GM12878 (cell line): Measurements from ENCODE around the gene PRB3. TPM values are rescaled to one million over a fixed set of nuclear protein-coding genes. Genes with fewer than 3 reads are reported as not detected.

Source experiments
- ATAC-seq: fragments of 200-7000 bp; cut with Tn5 transposase; 3 replicates; pipeline ENCODE4 v1.9.1; 2020; ENCODE audit warnings: mild to moderate bottlenecking, moderate library complexity
- Bru-seq: library from RNA; stranded (reverse); fragments of 400-500 nt; gene quantifications from one replicate; lab custom pipeline; 2021; lab: Mats Ljungman, UMichigan
- BruChase-seq, 2 experiments: library from RNA; stranded (reverse); fragments of 400-500 nt; gene quantifications; one replicate each; lab custom pipeline; 2021; lab: Mats Ljungman, UMichigan
- BruUV-seq: library from RNA; stranded (reverse); fragments of 400-500 nt; replicated peaks from 2 replicates; lab custom pipeline; 2021; lab: Mats Ljungman, UMichigan
- CTCF ChIA-PET: fragments of 300-600 bp; sonication (Branson Sonifier 250); formaldehyde crosslinking; extraction: SDS; loops from one replicate; lab custom pipeline; 2021; ENCODE audit warnings: inconsistent platforms; lab: Yijun Ruan, JAX
- POLR2A ChIA-PET: fragments of 350-600 bp; formaldehyde crosslinking; extraction: SDS; loops from one replicate; lab custom pipeline; 2021; ENCODE audit warnings: inconsistent platforms; lab: Charles Lee
- RAD21 ChIA-PET: fragments of 300-600 bp; sonication (Branson Sonifier 250); formaldehyde crosslinking; loops from one replicate; lab custom pipeline; 2023; ENCODE audit warnings: antibody characterized with exemption; ENCODE audit not compliant: unreplicated experiment; lab: Charles Lee
- SMC1A ChIA-PET: fragments of 300-600 bp; sonication (Branson Sonifier 250); formaldehyde crosslinking; loops from one replicate; lab custom pipeline; 2023; ENCODE audit not compliant: unreplicated experiment, uncharacterized antibody; lab: Charles Lee
- DNase-seq: peaks from one replicate; pipeline ENCODE4 v3.0.0-alpha.2; 2011; ENCODE audit warnings: low read depth, low spot score
- FAIRE-seq: peaks from 3 replicates; lab custom pipeline; 2011; peaks lifted over from hg19 to GRCh38; lab: Jason Lieb, UNC
- H2AFZ ChIP-seq: 2 replicates; pipeline ENCODE4 v1.6.0; 2011; ENCODE audit warnings: low read depth, low read length, control low read depth; ENCODE audit not compliant: control insufficient read depth
- H3K27ac ChIP-seq: 2 replicates; pipeline ENCODE4 v1.5.1; 2011; ENCODE audit warnings: control low read depth; ENCODE audit not compliant: control insufficient read depth, insufficient read depth
- H3K27me3 ChIP-seq, 2 experiments: replicated peaks in 1 of 2; 2 replicates each; pipeline versions ENCODE4 v1.6.0 to v1.6.1; 2011; ENCODE audit warnings: low read length in 1 of 2; ENCODE audit not compliant: control insufficient read depth in 2 of 2, insufficient read depth in 2 of 2
- H3K36me3 ChIP-seq, 2 experiments: 2 replicates each; pipeline ENCODE4 v1.5.1; 2011; ENCODE audit warnings: low read length in 1 of 2; ENCODE audit not compliant: control insufficient read depth in 2 of 2, insufficient read depth in 2 of 2
- H3K4me1 ChIP-seq: 2 replicates; pipeline ENCODE4 v1.6.1; 2011; ENCODE audit warnings: mild to moderate bottlenecking, low read length, moderate library complexity, mixed read lengths; ENCODE audit not compliant: control insufficient read depth, insufficient read depth
- H3K4me2 ChIP-seq: 2 replicates; pipeline ENCODE4 v1.6.0; 2011; ENCODE audit warnings: control low read depth; ENCODE audit not compliant: control insufficient read depth, insufficient read depth
- H3K4me3 ChIP-seq: fragments of 200-600 bp; sonication (generic); 2 replicates; pipeline ENCODE4 v1.5.1; 2016
- H3K79me2 ChIP-seq: 2 replicates; pipeline ENCODE4 v1.6.0; 2011; ENCODE audit warnings: low read length; ENCODE audit not compliant: control insufficient read depth, insufficient read depth
- H3K9ac ChIP-seq: 2 replicates; pipeline ENCODE4 v1.8.0; 2011; ENCODE audit warnings: low read length, control low read depth, mixed read lengths; ENCODE audit not compliant: control insufficient read depth, insufficient read depth
- H3K9me3 ChIP-seq: replicated peaks from 3 replicates; pipeline ENCODE4 v1.5.1; 2011; ENCODE audit warnings: mild to moderate bottlenecking, low read length; ENCODE audit not compliant: control insufficient read depth, insufficient read depth
- H4K20me1 ChIP-seq: 2 replicates; pipeline ENCODE4 v1.6.0; 2011; ENCODE audit not compliant: control insufficient read depth, insufficient read depth
- BCL11A ChIP-seq: IDR thresholded peaks from 2 replicates; pipeline ENCODE4 v1.6.1; 2011; ENCODE audit warnings: low read depth, low read length
- BRCA1 ChIP-seq: IDR thresholded peaks from 2 replicates; pipeline ENCODE4 v1.6.1; 2011; ENCODE audit warnings: low read depth, low read length, improper control_type of control experiment
- CBX3 ChIP-seq: fragments of 200-600 bp; sonication (generic); IDR thresholded peaks from 2 replicates; pipeline ENCODE4 v1.6.1; 2016; ENCODE audit warnings: low read depth, borderline replicate concordance
- FOXK2 ChIP-seq: fragments of 450-650 bp; IDR thresholded peaks from 2 replicates; pipeline ENCODE4 v1.6.1; 2017; ENCODE audit warnings: mild to moderate bottlenecking, moderate library complexity
- FOXM1 ChIP-seq: IDR thresholded peaks from 2 replicates; pipeline ENCODE4 v1.6.1; 2012; ENCODE audit warnings: low read depth, mild to moderate bottlenecking, inconsistent platforms, low read length, moderate library complexity
- HDAC2 ChIP-seq: fragments of 200-600 bp; sonication (generic); IDR thresholded peaks from 2 replicates; pipeline ENCODE4 v1.6.1; 2017
- HDAC6 ChIP-seq: fragments of 200-600 bp; sonication (generic); IDR thresholded peaks from one replicate; pipeline ENCODE4 v1.8.0; 2017; ENCODE audit warnings: antibody characterized with exemption; ENCODE audit not compliant: unreplicated experiment
- MEF2B ChIP-seq: fragments of 450-650 bp; IDR thresholded peaks from 2 replicates; pipeline ENCODE4 v1.6.1; 2018; ENCODE audit warnings: mild to moderate bottlenecking, moderate library complexity; ENCODE audit not compliant: partially characterized antibody, poor library complexity, severe bottlenecking
- NR2F1 ChIP-seq: fragments of 450-650 bp; conservative IDR thresholded peaks from 2 replicates; pipeline ENCODE4 v1.6.1; 2017; ENCODE audit warnings: mild to moderate bottlenecking
- PAX5 ChIP-seq: IDR thresholded peaks from 2 replicates; pipeline ENCODE4 v1.6.1; 2011; ENCODE audit warnings: low read depth, low read length, borderline replicate concordance
- POLR2AphosphoS5 ChIP-seq: IDR thresholded peaks from 2 replicates; pipeline ENCODE4 v1.6.1; 2011; ENCODE audit warnings: mild to moderate bottlenecking, low read length, inconsistent platforms
- RBBP5 ChIP-seq: fragments of 200-600 bp; sonication (generic); conservative IDR thresholded peaks from 2 replicates; pipeline ENCODE4 v1.6.1; 2016
- SP1 ChIP-seq: IDR thresholded peaks from one replicate; pipeline ENCODE4 v1.6.1; 2011; ENCODE audit warnings: low read depth, low read length
- ZBTB4 ChIP-seq: fragments of 450-650 bp; formaldehyde crosslinking; IDR thresholded peaks from 2 replicates; pipeline ENCODE4 v1.4.0; 2022; ENCODE audit warnings: mild to moderate bottlenecking, moderate library complexity
- ZNF592 ChIP-seq: fragments of 450-650 bp; IDR thresholded peaks from 2 replicates; pipeline ENCODE4 v1.6.1; 2017; ENCODE audit warnings: mild to moderate bottlenecking, moderate library complexity
- WGBS: methylation state at CpG from one replicate; pipeline ENCODE4 v1.1.6; 2016; ENCODE audit warnings: low lambda C conversion rate; ENCODE audit not compliant: insufficient replicate concordance, insufficient coverage; ENCODE audit errors: missing lambda C conversion rate; 5-methylcytosine and 5-hydroxymethylcytosine counted together
- in situ Hi-C: fragments of 300-500 bp; cut with MboI; formaldehyde crosslinking; loops from 9 replicates; pipeline ENCODE4 v1.14.3; 2018; ENCODE audit warnings: mixed read lengths
- intact Hi-C: fragments of 100-400 bp; cut with micrococcal nuclease; formaldehyde crosslinking; loops from one replicate; pipeline ENCODE4 v1.14.2; 2022; ENCODE audit not compliant: unreplicated experiment
- long read RNA-seq, 2 experiments: library from polyadenylated mRNA; unstranded; transcript quantifications; one replicate each; pipeline ENCODE4 v2.0.0, GENCODE V29; 2019 to 2020
- polyA minus RNA-seq, 3 experiments: library from RNA; depleted of rRNA, polyadenylated mRNA; stranded (reverse); fragments of >200 nt; gene quantifications; 2 replicates each; pipeline ENCODE4 v1.2.3, GENCODE V29; 2011
- polyA plus RNA-seq, 11 experiments: library from polyadenylated mRNA; depleted of rRNA in 4 of 11; unstranded in 6 of 11; stranded (reverse) in 5 of 11; fragments of >200 nt; fragmentation: Nextera tagmentation in 4 of 11; fragmentation: Illumina TruSeq in 1 of 11; extraction: Ambion mirVana in 4 of 11; extraction: Trizol in 1 of 11; gene quantifications; 1 replicate in 1 of 11; 2 replicates in 10 of 11; pipeline versions ENCODE4 v1.2.1 to v1.2.3, GENCODE V29; 2011 to 2016; ENCODE audit warnings: inconsistent platforms in 2 of 11, missing spikeins in 2 of 11, low read depth in 1 of 11
- total RNA-seq, 4 experiments: library from RNA; depleted of rRNA in 3 of 4; stranded (reverse); fragments of >200 nt in 3 of 4; fragmentation: Illumina TruSeq in 1 of 4; extraction: Trizol in 1 of 4; gene quantifications; 2 replicates each; pipeline versions ENCODE4 v1.2.1 to v1.2.3, GENCODE V29; 2013 to 2021

Gene PRB3
- not detected in 2 replicates for total RNA-seq (2013; cell fraction: nucleolus; rRNA removed)
- total RNA-seq (2014; rRNA removed), result not detected in 2 replicates
- total RNA-seq (2014; rRNA removed; fragmentation: Illumina TruSeq; extraction: Trizol), result not detected in 2 replicates
- total RNA-seq (2021), result not detected in 2 replicates
- not detected for polyA plus RNA-seq (2011; ENCODE audit: low read depth)
- not detected in 2 replicates for polyA plus RNA-seq (2011; rRNA removed)
- not detected in 2 replicates for polyA plus RNA-seq (2011; cell fraction: cytosol; rRNA removed)
- not detected in 2 replicates for polyA plus RNA-seq (2011; cell fraction: nucleus; rRNA removed)
- not detected in 2 replicates for polyA plus RNA-seq (2012)
- not detected in 2 replicates for polyA plus RNA-seq (2014; fragmentation: Illumina TruSeq; extraction: Trizol)
- polyA plus RNA-seq (2014; fragmentation: Nextera tagmentation; extraction: Ambion mirVana), result not detected
- polyA plus RNA-seq (2014; rRNA removed), result not detected in 2 replicates
- polyA plus RNA-seq (2016; fragmentation: Nextera tagmentation; extraction: Ambion mirVana), result not detected
- polyA minus RNA-seq (2011; rRNA and poly(A)+ RNA removed), result not detected in 2 replicates
- not detected in 2 replicates for polyA minus RNA-seq (2011; cell fraction: cytosol; rRNA and poly(A)+ RNA removed)
- not detected in 2 replicates for polyA minus RNA-seq (2011; cell fraction: nucleus; rRNA and poly(A)+ RNA removed)
- not detected for Bru-seq, nascent RNA
- BruChase-seq, experiment 1, labeled RNA remaining after a 6-hour chase, result not detected
- BruChase-seq, experiment 2, labeled RNA remaining after a 2-hour chase, result not detected
- long read RNA-seq, experiment 1, result 0 reads
- long read RNA-seq, experiment 2, result 0 reads

DNA sequence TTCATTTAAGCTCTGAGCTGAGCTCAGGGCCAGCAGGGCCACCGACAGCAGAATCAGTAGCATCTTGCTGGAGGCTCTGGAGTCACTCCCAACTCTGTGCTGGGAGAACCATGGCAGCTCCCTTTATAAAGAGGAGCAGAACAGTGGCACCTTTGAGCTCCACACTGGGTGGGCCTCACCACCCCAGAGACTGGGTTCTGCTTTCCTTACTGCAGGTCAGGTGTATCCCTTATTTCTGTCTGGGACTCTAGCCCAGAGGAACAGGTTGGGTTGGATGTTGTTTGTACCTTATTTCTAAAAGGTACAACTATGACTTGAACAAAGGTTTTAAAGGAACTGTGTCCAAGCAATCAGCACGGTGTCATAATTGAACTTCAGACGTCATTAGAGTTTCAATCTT is at the start of gene PRB3:
Gene PRB3, minus strand, starts transcription at position 101 of the 400 bp plus-strand sequence. Its CDS starts 38 bp downstream, at position 63.
- Histone ChIP-seq H4K20me1 (no peaks in the 10 kb centered on the region), H2AFZ (no peak within 1 kb of the TSS), H3K79me2 (no peaks in the 10 kb centered on the region), H3K4me1 (no peaks in the 10 kb centered on the region), H3K27me3 (no peaks in the 10 kb centered on the region), H3K4me2 (no peak within 1 kb of the TSS), H3K27ac (no peak within 1 kb of the TSS), H3K36me3 (no peaks in the 10 kb centered on the region), H3K9ac (no peak within 1 kb of the TSS), H3K9me3 (no peaks in the 10 kb centered on the region), H3K4me3 (no peak within 1 kb of the TSS)
- intact Hi-C loops, result no loop called here
- ChIA-PET CTCF (interaction anchor here (1.6 kb wide), 1 partner anchor 216 kb away, joined by 3 read pairs; no protein-coding TSS in a partner anchor), SMC1A (no interaction called here), RAD21 (no interaction called here), POLR2A (no interaction called here)
- ATAC-seq (no peak), FAIRE-seq (no peak), DNase-seq (no peak)
- BruUV-seq, result no TSS peak
- in situ Hi-C loops, result no loop called here
- WGBS, result 36% methylated on average over 3 of the region's 3 CpGs
- no peak for TF ChIP-seq MEF2B
- TF ChIP-seq ZNF592, result no peak
- TF ChIP-seq SP1, result no peak
- no peak for TF ChIP-seq FOXM1
- no peak for TF ChIP-seq HDAC6
- no peak for TF ChIP-seq RBBP5
- TF ChIP-seq NR2F1, result no peak
- TF ChIP-seq ZBTB4 (CRISPR knock-in tag), result no peak
- no peak for TF ChIP-seq FOXK2
- no peak for TF ChIP-seq BCL11A
- no peak for TF ChIP-seq BRCA1
- no peak for TF ChIP-seq PAX5
- TF ChIP-seq CBX3, result no peak
- TF ChIP-seq HDAC2, result no peak
- no peak for TF ChIP-seq POLR2AphosphoS5
